ENCODE results near the gene RBFOX1. TPM values are rescaled to one million over a fixed set of nuclear protein-coding genes. Genes with fewer than 3 reads are reported as not detected.

Gene RBFOX1
- total RNA-seq, 4 donors from 2014 or later: 0.29 to 0.30 TPM; not detected in 2

DNA sequence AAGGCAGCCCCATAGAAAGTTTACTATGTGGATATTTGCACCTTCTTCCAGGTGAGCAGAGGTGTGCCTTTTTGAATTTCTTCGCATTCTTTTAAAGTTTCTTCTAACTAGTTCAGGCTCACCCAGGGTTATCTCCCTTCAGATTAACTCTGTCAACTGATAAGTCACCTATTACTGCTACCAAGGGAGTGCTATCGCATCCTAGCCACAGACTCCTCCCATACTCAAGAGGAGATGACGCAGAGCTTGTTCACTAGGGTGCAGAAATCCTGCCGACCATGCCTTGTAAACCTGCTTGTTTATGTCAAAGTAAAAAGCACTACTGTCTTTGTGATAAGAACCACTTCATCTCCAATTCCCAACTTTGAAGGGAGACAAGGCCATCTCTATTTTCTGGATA is 390.1 kb downstream of the RBFOX1 start:
- TF ChIP-seq, protein P1, sequence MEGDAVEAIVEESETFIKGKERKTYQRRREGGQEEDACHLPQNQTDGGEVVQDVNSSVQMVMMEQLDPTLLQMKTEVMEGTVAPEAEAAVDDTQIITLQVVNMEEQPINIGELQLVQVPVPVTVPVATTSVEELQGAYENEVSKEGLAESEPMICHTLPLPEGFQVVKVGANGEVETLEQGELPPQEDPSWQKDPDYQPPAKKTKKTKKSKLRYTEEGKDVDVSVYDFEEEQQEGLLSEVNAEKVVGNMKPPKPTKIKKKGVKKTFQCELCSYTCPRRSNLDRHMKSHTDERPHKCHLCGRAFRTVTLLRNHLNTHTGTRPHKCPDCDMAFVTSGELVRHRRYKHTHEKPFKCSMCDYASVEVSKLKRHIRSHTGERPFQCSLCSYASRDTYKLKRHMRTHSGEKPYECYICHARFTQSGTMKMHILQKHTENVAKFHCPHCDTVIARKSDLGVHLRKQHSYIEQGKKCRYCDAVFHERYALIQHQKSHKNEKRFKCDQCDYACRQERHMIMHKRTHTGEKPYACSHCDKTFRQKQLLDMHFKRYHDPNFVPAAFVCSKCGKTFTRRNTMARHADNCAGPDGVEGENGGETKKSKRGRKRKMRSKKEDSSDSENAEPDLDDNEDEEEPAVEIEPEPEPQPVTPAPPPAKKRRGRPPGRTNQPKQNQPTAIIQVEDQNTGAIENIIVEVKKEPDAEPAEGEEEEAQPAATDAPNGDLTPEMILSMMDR (IDR thresholded peaks at IDR 0.05): no peak
- TF ChIP-seq POLR2A (IDR thresholded peaks at IDR 0.05): no peak
- 83 to 89% methylated on average over 4 of the region's 4 CpGs for WGBS, 2 donors
- no peak for DNase-seq (ENCODE audit: low spot score in 2 of 2)
- intact Hi-C loops (cut with DNase I; ENCODE audit: low total_unique reads): no loop called here
- H3K4me3 ChIP-seq (ENCODE audit: low read depth, poor library complexity, severe bottlenecking): no peak overlapping the region

DNA sequence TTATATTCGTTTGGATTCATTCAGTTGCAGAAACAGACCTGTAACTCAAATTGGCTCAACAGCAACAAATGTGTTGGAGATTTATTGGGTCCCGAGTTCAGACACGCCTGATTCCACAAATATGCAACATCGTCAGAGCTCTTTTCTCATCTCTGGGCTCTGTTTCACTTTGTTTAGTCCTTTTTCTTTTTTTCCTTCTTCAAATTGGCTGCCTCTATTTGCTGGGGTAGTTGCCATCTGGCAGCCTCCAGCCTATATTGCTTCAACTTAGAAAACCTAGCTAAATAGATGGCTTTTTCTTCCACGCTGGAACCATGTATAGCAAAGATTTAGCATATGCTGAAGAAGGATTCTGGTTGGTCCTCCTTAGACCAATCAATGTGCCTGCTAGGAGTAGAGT is 398.5 kb downstream of the RBFOX1 start:
- peak in 1 of 2 donors; percentile 16 for DNase-seq (ENCODE audit: low spot score in 2 of 2)
- 31 to 32% methylated on average over 5 of the region's 5 CpGs for WGBS, 2 donors
- no peak overlapping the region for H3K4me3 ChIP-seq (ENCODE audit: low read depth, poor library complexity, severe bottlenecking)
- intact Hi-C loops (cut with DNase I; ENCODE audit: low total_unique reads): no loop called here
- TF ChIP-seq, protein P1 (IDR thresholded peaks at IDR 0.05): no peak
- TF ChIP-seq POLR2A (IDR thresholded peaks at IDR 0.05): no peak

DNA sequence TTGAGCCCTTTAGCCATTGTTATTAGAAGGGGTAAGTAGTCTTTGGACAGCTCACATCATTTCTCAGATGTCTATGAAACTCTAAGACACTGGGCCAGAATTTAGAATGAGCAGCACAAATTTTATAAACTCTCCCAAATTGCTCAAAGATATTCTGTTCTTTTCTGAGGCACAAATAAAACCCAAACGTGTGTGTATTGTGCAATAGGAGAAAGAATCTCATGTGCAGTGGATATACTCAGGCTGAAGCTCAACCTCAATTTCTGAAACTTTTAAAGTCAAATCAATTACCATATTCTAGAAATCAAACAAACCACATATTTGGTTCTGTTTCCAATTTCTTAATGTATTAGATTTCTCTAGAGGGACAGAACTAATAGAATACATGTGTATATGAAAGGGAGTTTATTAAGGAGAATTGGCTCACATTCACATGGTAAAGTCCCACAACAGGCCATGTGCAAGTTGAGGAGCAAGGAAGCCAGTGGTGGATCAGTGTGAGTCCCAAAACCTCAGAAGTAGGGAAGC is 403.6 kb downstream of the RBFOX1 start:
- no peak overlapping the region for H3K4me3 ChIP-seq (ENCODE audit: low read depth, poor library complexity, severe bottlenecking)
- no peak for DNase-seq (ENCODE audit: low spot score in 2 of 2)
- WGBS, 2 donors: 0% methylated on average over 1 of the region's 1 CpG
- intact Hi-C loops (cut with DNase I; ENCODE audit: low total_unique reads): no loop called here
- TF ChIP-seq, protein P1 (IDR thresholded peaks at IDR 0.05): no peak
- no peak for TF ChIP-seq POLR2A (IDR thresholded peaks at IDR 0.05)

DNA sequence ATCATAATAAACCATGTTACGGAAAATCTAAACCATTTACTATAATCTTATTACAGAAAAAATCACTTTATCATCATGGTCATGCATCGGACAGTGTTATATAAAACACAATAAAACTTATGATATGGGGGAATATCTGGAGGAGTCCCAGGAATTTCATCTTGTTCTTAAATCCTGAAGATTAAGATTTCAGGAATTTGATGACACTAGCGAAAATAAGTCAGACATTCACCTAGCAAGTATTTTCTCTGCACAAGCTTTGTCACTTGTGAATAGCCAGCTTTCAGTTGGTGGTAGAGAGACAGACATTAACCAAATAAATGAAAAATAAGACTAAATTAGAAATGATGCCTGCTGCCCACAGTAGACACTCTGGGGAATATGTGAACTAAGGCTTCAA is 410.0 kb downstream of the RBFOX1 start:
- WGBS, 2 donors: 89 to 94% methylated on average over 3 of the region's 3 CpGs
- DNase-seq (ENCODE audit: low spot score in 2 of 2): no peak
- intact Hi-C loops (cut with DNase I; ENCODE audit: low total_unique reads): no loop called here
- peak overlapping the region; percentile 2 for H3K4me3 ChIP-seq (ENCODE audit: low read depth, poor library complexity, severe bottlenecking)
- TF ChIP-seq, protein P1 (IDR thresholded peaks at IDR 0.05): no peak
- no peak for TF ChIP-seq POLR2A (IDR thresholded peaks at IDR 0.05)

DNA sequence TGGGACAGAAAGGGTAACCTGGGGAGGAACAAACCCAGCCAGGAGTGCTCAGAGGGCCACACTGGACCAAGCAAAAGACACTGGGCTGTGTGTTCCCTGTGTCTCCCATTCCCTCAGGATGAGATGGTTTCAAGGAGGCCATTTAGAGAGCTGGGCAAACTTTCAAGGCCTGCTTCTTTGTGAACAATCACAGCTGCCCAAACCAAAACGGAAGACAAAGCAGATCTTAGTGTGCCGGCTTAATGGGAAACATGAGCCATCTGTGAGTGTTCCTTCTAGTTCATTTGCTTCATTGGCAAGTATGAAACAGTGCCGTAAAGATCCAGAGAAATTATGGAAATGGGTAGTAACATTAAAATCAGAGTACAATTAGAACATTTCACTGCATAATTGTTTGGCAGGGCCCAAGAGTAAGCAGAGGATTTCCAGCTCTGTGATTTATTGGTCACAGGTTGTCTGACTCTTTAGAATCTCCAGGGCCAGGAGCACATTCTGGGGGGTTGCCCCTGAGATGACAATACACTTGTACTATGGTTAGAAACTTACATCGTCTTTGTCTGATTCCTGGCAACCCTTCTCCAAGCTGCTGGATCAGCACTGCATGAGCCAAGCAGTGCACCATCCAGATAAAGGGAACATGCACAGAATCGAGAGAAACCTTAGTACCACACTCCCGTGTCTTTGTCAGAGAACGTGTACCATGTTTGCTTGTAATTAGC is 412.1 kb downstream of the RBFOX1 start:
- 23 to 29% methylated on average over 7 of the region's 7 CpGs for WGBS, 2 donors
- H3K4me3 ChIP-seq (ENCODE audit: low read depth, poor library complexity, severe bottlenecking): no peak overlapping the region
- DNase-seq (ENCODE audit: low spot score in 2 of 2): no peak
- intact Hi-C loops (cut with DNase I; ENCODE audit: low total_unique reads): no loop called here
- TF ChIP-seq, protein P1 (IDR thresholded peaks at IDR 0.05): no peak
- TF ChIP-seq POLR2A (IDR thresholded peaks at IDR 0.05): no peak

Measured in lower leg skin (tissue), 4 donors.